Measurements from ENCODE around the gene LIPJ.
A peak's percentile ranks its signal among the peaks of the same experiment; 100 is the strongest.

LIPJ gene

DNA sequence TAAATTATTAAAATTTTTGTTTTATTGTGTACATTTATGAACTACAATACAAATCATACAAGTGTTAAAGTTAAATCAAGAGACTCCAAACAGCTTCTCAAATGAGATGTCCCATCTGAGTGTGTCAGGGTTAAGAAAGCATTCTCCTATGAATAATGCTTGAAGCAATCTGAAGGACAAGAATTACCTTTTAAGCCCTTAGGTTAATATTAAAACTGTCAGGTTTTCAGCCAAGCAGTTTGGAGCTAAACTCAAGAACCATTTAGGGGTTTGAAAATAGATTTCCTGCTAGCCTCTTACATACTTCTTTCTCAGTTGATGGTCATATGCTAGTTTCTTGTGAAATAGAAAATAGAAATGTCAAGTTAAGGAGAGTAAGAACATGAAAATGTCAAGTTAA, 38.3 kb downstream of the LIPJ start:
- TF ChIP-seq, protein P1, sequence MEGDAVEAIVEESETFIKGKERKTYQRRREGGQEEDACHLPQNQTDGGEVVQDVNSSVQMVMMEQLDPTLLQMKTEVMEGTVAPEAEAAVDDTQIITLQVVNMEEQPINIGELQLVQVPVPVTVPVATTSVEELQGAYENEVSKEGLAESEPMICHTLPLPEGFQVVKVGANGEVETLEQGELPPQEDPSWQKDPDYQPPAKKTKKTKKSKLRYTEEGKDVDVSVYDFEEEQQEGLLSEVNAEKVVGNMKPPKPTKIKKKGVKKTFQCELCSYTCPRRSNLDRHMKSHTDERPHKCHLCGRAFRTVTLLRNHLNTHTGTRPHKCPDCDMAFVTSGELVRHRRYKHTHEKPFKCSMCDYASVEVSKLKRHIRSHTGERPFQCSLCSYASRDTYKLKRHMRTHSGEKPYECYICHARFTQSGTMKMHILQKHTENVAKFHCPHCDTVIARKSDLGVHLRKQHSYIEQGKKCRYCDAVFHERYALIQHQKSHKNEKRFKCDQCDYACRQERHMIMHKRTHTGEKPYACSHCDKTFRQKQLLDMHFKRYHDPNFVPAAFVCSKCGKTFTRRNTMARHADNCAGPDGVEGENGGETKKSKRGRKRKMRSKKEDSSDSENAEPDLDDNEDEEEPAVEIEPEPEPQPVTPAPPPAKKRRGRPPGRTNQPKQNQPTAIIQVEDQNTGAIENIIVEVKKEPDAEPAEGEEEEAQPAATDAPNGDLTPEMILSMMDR (IDR thresholded peaks at IDR 0.05; ENCODE audit: insufficient read depth, low read length, missing control alignments), result no peak
- no peak for DNase-seq (ENCODE audit: low read depth, low spot score)
- ChIA-PET POLR2A (no interaction called here), CTCF (no interaction called here)
- no peak overlapping the region for H3K4me3 ChIP-seq (ENCODE audit: low read depth, low read length)

DNA sequence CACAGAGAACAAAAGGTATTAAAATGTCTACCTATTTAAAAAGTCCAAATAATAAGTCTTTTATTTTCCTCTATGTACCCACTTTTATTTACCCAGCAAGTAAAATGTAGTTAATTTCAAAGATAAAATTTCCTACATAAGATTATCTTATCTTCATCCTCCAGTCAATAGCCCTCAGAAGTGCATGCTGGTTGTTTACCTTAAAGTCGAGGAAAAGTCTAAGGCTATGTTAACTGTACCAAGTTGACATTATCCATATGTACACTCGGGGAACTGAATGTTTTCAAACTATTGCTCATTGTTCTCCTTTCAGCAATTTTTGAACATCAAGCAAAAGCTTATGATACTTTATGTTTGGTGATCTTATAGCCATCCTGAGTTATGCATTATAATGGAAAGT, 53.6 kb downstream of the LIPJ start:
- CTCF ChIA-PET, result interaction anchor here (0.5 to 1.4 kb wide), 3 partner anchors 49 to 151 kb away, joined by 3 to 4 read pairs (median 3); no protein-coding TSS in a partner anchor
- TF ChIP-seq, protein P1 (IDR thresholded peaks at IDR 0.05; ENCODE audit: insufficient read depth, low read length, missing control alignments), result no peak

DNA sequence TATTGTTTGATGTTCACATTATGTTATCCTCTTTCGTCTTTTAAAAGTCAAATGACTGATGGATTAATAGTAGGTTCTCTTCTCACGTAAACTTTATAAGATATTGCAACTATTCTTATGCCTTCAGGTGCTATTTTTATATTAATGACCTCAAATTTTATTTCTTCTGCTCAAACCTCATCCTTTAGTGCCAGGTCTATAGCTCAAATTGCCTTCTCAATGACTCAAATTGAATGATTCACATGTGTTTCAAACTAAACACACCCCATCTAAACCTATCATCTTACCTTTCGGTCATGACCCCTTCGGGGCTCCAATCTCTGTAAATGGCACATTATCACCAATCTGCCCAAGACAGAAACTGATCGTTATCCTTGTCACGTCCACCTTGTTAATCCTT, 55.6 kb downstream of the LIPJ start:
- ChIA-PET CTCF (no interaction called here), POLR2A (no interaction called here)
- TF ChIP-seq, protein P1 (IDR thresholded peaks at IDR 0.05; ENCODE audit: insufficient read depth, low read length, missing control alignments), result no peak
- H3K4me3 ChIP-seq (ENCODE audit: low read depth, low read length), result no peak overlapping the region
- no peak for DNase-seq (ENCODE audit: low read depth, low spot score)

More for the DNA sequence above, 53.6 kb downstream of the LIPJ start:
- no peak overlapping the region for H3K4me3 ChIP-seq (ENCODE audit: low read depth, low read length)
- no peak for DNase-seq (ENCODE audit: low read depth, low spot score)
- POLR2A ChIA-PET, result no interaction called here

DNA sequence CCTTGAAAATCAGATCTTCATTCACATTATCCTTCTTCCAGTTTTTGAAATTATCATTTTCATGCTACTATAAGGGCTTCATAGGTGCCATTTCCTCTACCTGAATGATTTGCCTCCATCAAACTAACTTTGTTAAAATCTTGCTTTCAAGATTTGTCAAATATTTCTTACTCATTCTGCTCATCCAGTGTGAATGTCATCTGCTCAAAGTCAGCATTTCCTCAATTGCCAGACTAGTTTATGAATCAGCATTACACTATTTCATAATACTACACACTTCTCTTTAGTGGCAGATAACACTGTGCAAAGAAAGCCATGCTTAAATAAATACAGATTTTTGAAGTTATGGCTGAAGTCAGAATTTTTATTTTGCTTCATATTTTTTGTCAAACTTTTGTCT, 56.4 kb downstream of the LIPJ start:
- H3K4me3 ChIP-seq (ENCODE audit: low read depth, low read length), result no peak overlapping the region
- ChIA-PET CTCF (no interaction called here), POLR2A (no interaction called here)
- TF ChIP-seq, protein P1 (IDR thresholded peaks at IDR 0.05; ENCODE audit: insufficient read depth, low read length, missing control alignments), result no peak
- no peak for DNase-seq (ENCODE audit: low read depth, low spot score)

DNA sequence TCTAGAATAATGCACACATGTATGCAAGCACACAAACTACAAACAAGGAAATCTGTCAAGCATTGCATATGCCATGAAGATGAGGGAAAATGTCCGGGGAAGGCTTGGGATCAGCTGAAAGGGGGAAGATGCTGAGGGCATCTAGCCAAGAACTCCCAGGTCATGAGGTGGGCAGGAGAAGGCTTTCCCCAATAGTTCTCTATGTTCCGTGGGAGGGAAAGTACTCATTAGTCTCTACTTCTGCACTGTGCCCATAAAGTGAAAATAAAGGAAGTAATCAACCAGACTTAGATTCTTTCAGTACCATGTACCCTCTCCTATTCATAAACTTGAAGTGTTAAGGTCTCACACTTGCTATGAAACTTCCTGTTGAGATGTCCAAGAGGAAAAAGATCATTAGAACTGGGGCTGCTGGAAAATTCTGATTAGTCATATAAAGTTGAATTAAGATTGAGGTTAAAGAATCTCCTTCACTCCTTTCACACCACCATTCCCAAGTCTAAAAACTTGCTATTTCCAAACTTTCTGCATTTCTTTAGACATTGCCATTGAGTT, 60.6 kb downstream of the LIPJ start:
- POLR2A ChIA-PET, result no interaction called here
- CTCF ChIA-PET, result interaction anchor here (0.7 kb wide), 1 partner anchor 41 kb away, joined by 3 read pairs; no protein-coding TSS in a partner anchor

DNA sequence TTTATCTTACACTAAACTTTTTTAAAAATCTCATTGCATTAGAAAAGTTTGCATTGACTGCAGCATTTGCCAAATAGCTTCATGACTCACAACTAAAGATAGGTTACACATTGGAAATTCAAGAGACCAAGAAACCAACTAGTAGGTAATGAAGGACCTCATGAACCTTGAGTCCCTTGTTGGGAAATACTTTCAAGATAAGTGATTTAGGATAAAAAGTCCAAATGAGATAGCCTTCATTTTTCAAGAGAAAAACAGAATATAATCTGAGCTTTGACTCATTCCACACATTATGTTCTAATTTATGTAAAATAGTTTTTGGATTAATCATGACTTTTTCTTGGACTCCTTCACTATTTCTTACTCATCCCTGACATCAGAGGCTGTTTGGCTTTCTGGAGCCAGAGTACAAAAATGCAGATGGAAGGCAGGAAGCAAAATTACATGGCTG, 64.6 kb downstream of the LIPJ start:
- POLR2A ChIA-PET, result interaction anchor here (1.6 kb wide), 1 partner anchor 94 kb away, joined by 3 read pairs; no protein-coding TSS in a partner anchor
- TF ChIP-seq, protein P1 (IDR thresholded peaks at IDR 0.05; ENCODE audit: insufficient read depth, low read length, missing control alignments), result no peak
- no peak overlapping the region for H3K4me3 ChIP-seq (ENCODE audit: low read depth, low read length)
- CTCF ChIA-PET, result interaction anchor here (0.8 to 2.5 kb wide), 2 partner anchors 37 to 68 kb away, joined by 3 to 7 read pairs; partner anchors contain the start of gene RNLS
- DNase-seq (ENCODE audit: low read depth, low spot score), result peak; percentile 71

More for the DNA sequence above, 60.6 kb downstream of the LIPJ start:
- H3K4me3 ChIP-seq (ENCODE audit: low read depth, low read length), result no peak overlapping the region
- TF ChIP-seq, protein P1 (IDR thresholded peaks at IDR 0.05; ENCODE audit: insufficient read depth, low read length, missing control alignments), result no peak
- DNase-seq (ENCODE audit: low read depth, low spot score), result no peak

All from AG04449 (cell line).